Stomach (tissue), 4 donors: ENCODE results near the gene EPB41L2.

Source experiments
- EP300 ChIP-seq: sonication (generic); formaldehyde crosslinking; IDR thresholded peaks from one replicate; pipeline ENCODE4 v1.6.1; 2017; ENCODE audit warnings: antibody characterized with exemption
- TF ChIP-seq, protein P1 (sequence below), 7 experiments: fragments of 450-650 bp in 4 of 7; fragments of 200-600 bp in 3 of 7; sonication (generic) in 3 of 7; IDR thresholded peaks; one replicate each; pipeline ENCODE4 v1.5.1; 2016 to 2019; ENCODE audit warnings: antibody characterized with exemption in 7 of 7, control low read depth in 2 of 7, mild to moderate bottlenecking in 1 of 7

DNA sequence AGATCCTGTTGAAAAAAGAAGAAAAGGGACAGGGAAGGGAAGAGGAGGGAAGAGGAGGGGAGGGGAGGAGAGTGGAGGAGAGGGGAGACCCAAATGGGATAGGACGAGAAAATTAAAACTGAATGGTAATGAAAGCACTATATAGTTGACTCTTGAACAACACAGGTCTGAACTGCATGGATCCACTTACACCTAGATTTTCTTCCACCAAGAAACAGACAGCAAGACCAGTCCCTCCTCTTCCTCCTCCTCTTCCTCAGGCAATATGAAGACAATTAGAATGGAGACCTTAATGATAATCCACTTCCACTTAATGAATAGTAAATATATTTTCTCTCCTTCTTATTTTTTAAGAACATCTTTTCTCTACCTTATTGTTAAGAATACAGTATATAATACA lies 113.5 kb downstream of the EPB41L2 start:
- TF ChIP-seq, protein P1, sequence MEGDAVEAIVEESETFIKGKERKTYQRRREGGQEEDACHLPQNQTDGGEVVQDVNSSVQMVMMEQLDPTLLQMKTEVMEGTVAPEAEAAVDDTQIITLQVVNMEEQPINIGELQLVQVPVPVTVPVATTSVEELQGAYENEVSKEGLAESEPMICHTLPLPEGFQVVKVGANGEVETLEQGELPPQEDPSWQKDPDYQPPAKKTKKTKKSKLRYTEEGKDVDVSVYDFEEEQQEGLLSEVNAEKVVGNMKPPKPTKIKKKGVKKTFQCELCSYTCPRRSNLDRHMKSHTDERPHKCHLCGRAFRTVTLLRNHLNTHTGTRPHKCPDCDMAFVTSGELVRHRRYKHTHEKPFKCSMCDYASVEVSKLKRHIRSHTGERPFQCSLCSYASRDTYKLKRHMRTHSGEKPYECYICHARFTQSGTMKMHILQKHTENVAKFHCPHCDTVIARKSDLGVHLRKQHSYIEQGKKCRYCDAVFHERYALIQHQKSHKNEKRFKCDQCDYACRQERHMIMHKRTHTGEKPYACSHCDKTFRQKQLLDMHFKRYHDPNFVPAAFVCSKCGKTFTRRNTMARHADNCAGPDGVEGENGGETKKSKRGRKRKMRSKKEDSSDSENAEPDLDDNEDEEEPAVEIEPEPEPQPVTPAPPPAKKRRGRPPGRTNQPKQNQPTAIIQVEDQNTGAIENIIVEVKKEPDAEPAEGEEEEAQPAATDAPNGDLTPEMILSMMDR (IDR thresholded peaks at IDR 0.05): no peak
- no peak for TF ChIP-seq EP300
